Measurements from ENCODE around the gene CAMTA1.

CAMTA1 gene

DNA sequence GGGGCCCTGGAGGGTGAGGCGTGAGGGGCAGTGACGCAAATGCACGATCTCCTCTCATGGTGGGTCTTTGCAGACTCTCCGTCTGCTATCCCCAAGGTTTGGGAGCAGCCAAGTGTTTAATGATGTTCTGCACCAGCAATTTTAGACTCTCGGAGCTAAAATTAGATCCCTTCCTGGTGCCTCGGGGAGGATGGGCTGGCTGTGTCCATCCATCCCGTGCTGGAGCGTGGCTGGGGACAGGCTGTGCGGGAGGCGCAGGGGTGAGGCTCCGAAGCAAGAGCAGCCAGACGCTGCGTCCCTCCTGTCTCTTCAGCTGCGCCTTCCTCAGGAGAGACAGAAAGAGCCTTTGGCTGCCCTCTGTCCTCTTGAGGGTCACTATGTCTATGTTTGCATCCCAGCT is 387.6 kb downstream of the CAMTA1 start:
- no peak overlapping the region for H3K4me3 ChIP-seq (ENCODE audit: low read depth, low read length)
- TF ChIP-seq, protein P1, sequence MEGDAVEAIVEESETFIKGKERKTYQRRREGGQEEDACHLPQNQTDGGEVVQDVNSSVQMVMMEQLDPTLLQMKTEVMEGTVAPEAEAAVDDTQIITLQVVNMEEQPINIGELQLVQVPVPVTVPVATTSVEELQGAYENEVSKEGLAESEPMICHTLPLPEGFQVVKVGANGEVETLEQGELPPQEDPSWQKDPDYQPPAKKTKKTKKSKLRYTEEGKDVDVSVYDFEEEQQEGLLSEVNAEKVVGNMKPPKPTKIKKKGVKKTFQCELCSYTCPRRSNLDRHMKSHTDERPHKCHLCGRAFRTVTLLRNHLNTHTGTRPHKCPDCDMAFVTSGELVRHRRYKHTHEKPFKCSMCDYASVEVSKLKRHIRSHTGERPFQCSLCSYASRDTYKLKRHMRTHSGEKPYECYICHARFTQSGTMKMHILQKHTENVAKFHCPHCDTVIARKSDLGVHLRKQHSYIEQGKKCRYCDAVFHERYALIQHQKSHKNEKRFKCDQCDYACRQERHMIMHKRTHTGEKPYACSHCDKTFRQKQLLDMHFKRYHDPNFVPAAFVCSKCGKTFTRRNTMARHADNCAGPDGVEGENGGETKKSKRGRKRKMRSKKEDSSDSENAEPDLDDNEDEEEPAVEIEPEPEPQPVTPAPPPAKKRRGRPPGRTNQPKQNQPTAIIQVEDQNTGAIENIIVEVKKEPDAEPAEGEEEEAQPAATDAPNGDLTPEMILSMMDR (IDR thresholded peaks at IDR 0.05; ENCODE audit: low read depth, low read length, missing control alignments) = no peak
- no peak for DNase-seq (ENCODE audit: low read depth)

DNA sequence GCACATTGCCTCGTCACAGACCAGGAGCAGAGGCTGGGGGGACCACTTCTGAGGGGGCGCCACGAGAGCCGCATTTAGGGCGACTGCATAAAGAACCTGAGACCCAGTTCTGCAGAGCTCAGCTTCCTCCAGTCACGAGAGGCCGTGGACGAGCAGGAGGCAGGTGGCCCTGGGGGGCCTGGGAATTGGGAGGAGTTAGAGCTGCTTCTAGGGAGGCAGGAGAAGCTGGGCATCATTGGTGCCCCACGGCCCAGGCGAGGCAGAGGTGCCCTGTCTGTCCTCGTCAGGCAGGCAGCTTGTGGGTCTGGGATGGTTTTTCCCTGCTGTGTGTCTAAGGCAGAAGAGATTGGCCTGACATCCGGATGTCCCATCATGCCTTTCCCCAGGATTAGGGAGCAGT is 389.3 kb downstream of the CAMTA1 start:
- TF ChIP-seq, protein P1 (IDR thresholded peaks at IDR 0.05; ENCODE audit: low read depth, low read length, missing control alignments) = no peak
- no peak overlapping the region for H3K4me3 ChIP-seq (ENCODE audit: low read depth, low read length)
- no peak for DNase-seq (ENCODE audit: low read depth)

DNA sequence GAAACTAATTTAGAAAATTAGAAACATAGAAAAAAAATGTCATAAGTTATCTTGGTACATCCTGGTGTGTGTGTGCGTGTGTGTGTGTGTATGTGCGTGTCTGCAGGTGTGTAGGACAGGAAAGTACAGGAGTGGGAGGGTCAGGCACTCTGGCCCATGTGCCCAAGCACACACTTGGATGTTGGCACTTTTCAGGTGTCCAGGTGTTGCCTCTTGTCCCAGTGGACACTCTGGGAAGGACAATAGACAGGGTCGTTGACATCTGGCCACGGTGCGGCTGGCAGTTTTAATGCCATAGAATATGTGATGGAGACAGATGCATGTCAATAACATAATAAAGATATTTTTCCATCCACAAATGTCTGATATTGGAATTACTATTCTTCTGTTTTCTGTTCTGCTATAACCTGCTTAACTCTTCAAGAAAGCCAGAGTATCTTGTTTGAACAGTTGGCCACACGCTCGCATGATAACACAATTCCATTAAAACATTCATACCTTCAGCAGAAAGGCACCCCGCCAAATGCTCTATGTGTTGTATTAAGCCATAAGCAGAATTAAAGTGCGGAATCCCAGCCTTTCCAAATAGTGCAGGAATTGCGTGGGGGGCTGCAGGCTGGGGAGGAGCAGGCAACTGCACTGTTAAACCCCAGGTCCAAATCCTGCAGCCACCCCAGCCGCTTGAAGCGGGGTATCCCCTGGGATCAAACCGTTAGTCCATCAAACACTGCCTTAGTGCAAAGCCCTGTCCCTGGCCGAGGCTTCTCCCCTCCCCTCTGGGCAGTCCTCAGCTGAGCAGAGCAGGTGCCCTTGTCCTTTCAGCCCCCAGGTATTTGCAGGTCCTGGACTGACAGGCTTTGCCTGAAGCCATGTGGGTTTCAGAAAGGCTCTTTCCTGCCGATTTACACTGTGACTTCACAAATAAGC is 390.0 kb downstream of the CAMTA1 start:
- no peak overlapping the region for H3K4me3 ChIP-seq (ENCODE audit: low read depth, low read length)
- TF ChIP-seq, protein P1 (IDR thresholded peaks at IDR 0.05; ENCODE audit: low read depth, low read length, missing control alignments) = no peak
- no peak for DNase-seq (ENCODE audit: low read depth)

DNA sequence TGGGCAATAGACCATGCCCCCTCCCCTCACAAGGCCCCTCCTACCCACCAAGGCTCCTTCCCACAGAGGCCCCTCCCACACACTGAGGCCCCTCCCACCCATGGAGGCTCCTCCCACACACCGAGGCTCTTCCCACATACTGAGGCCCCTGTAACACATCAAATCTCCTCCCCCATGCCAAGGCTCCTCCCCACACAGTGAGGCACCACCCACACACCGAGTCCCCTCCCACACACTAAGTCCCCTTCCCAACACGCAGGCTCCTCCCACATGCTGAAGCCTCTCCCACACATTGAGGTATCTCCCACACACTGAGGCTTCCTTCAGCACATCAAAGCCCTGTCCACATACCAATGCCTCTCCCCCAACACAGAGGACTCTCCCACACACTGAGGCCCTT is 391.8 kb downstream of the CAMTA1 start:
- TF ChIP-seq, protein P1 (IDR thresholded peaks at IDR 0.05; ENCODE audit: low read depth, low read length, missing control alignments) = no peak
- H3K4me3 ChIP-seq (ENCODE audit: low read depth, low read length) = no peak overlapping the region
- no peak for DNase-seq (ENCODE audit: low read depth)

DNA sequence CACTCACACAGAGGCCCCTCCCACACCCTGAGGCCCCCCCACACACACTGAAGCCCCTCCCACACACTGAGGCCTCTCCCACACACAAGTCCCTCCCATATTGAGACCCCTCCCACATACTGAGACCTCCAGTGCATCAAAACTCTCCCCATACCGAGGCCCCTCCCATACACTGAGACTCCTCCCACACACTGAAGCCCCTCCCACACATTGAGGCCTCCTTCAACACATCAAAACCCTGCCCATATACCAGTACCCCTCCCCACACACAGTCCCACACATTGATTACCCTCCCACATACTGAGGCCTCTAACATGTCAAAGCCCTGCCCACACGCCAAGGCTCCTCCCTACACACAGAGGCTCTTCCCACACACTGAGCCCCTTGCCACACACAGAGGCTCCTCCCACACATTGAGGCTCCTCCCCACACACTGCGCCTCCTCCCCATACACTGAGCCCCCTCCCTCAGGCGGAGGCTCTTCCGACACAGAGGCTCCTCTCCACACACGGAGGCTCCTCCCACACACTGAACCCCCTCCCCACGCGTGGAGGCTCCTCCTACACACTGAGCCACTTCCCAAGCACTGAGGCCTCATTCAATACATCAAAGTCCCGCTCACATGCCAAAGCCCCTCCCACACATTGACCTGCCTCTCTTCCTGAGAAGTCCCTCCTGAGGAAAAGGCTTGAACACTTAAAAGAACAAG is 392.3 kb downstream of the CAMTA1 start:
- TF ChIP-seq, protein P1 (IDR thresholded peaks at IDR 0.05; ENCODE audit: low read depth, low read length, missing control alignments) = no peak
- DNase-seq (ENCODE audit: low read depth) = no peak
- no peak overlapping the region for H3K4me3 ChIP-seq (ENCODE audit: low read depth, low read length)

DNA sequence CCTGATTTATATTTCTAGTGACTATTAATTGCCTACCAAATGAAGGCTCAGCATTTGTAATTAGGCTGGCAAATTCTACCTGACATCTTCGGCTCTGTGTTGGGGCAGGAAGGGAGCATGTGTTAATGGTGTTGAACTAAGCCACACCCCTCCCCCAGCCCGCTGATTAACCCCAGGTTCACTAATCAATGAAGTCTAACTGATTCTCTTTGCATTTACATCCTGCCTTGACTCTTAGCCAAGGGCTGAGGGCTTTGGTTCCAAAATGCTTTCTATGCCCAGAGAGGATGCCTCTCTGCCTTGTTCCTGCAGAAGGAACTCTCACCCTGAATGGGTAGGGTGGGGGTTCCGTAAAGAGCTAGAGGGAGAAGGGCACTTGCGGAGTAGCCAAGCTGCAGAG is 393.1 kb downstream of the CAMTA1 start:
- TF ChIP-seq, protein P1 (IDR thresholded peaks at IDR 0.05; ENCODE audit: low read depth, low read length, missing control alignments) = no peak
- H3K4me3 ChIP-seq (ENCODE audit: low read depth, low read length) = no peak overlapping the region
- DNase-seq (ENCODE audit: low read depth) = no peak

All from GM12864 (cell line).